Breast epithelium (tissue), 3 donors: ENCODE results near the gene BID.

Experiments
- POLR2A ChIP-seq: fragments of 450-650 bp; IDR thresholded peaks from one replicate; pipeline ENCODE4 v1.6.1; 2016; ENCODE audit warnings: antibody characterized with exemption, mild to moderate bottlenecking, moderate library complexity
- TF ChIP-seq, protein P1 (sequence below), 3 donors: fragments of 450-650 bp; IDR thresholded peaks; one replicate each; pipeline ENCODE4 v1.5.1; 2016 to 2017; ENCODE audit warnings: antibody characterized with exemption in 3 of 3, mild to moderate bottlenecking in 3 of 3, moderate library complexity in 3 of 3

- TF ChIP-seq, protein P1, sequence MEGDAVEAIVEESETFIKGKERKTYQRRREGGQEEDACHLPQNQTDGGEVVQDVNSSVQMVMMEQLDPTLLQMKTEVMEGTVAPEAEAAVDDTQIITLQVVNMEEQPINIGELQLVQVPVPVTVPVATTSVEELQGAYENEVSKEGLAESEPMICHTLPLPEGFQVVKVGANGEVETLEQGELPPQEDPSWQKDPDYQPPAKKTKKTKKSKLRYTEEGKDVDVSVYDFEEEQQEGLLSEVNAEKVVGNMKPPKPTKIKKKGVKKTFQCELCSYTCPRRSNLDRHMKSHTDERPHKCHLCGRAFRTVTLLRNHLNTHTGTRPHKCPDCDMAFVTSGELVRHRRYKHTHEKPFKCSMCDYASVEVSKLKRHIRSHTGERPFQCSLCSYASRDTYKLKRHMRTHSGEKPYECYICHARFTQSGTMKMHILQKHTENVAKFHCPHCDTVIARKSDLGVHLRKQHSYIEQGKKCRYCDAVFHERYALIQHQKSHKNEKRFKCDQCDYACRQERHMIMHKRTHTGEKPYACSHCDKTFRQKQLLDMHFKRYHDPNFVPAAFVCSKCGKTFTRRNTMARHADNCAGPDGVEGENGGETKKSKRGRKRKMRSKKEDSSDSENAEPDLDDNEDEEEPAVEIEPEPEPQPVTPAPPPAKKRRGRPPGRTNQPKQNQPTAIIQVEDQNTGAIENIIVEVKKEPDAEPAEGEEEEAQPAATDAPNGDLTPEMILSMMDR (IDR thresholded peaks at IDR 0.05): no peak
- no peak for TF ChIP-seq POLR2A
Observed at GRCh38 chr22:17811119-17811518, 36.9 kb upstream of the BID start.
